Head of caudate nucleus (tissue), 42 donors: ENCODE results near the gene KLF5.

Experiments
- DNase-seq, 42 donors: peaks; one replicate each; pipeline versions ENCODE4 v3.0.0 to v3.0.0-alpha.2; 2020 to 2021; ENCODE audit warnings: mixed read lengths in 7 of 42
- intact Hi-C: fragments of 100-400 bp; cut with DNase I; formaldehyde crosslinking; loops from one replicate; pipeline ENCODE4 v1.15.0; 2022

KLF5 gene

DNA sequence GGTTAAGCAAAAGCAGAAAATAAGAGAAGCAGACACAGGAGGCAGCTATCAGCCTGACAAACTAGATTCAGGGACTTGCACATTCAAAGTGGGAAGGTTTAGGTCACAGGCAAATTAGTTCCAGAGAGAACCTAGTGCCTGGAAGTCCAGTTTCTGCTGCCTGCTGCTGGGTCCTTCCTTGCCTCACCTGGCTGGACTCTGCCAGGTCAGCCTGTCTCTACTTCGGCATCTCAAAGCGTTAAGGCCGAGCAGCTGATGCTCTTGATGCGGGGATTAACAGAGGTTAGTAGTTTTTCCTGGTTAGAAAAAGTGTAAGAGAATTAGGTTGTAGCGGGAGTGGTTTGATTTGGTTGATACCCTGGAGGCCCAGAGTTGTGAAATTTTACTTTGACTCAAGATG lies 52.0 kb downstream of the KLF5 start:
- intact Hi-C loops = no loop called here
- no peak for DNase-seq

DNA sequence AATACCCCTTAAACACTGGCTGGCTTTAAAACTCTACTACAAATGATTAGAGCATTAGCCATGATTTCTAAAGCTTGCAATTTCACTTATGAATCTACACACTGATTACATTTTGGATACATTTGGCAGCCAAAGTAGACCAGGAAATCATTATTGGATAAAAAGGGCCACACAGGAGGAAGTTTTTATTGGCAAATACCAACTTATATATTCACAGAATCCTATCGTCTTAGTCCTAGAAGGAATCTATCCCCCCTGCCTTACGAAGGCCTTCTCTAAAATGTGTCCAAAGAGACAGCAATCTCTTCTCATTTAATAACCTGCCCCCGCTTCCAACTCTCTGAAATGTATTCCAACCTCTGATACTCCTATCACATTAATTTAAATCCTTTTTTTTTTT lies 52.5 kb downstream of the KLF5 start:
- intact Hi-C loops = no loop called here

DNA sequence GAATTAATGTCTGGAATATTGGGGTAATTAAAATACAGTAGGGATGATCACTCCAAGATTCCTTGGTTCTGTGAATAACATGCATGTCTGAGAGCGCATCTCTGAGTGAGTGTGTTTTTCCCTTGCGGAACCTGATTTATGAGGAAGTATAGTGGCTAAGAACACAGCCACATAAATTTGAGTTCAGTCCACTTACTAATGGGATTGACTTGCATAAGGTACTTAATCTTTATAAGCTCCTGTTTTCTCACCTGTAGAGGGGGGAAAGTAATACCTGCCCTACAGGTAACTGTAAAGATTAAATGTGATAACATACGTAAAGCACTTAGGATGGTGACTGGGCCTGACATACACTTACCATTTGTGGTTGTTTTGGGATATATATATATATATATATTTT lies 60.8 kb downstream of the KLF5 start:
- intact Hi-C loops = no loop called here
- no peak for DNase-seq

More for the DNA sequence above, 52.5 kb downstream of the KLF5 start:
- no peak for DNase-seq
